ENCODE results near the gene GAS6.

GRCh38 chr13:113796211-113796963 is 67.5 kb downstream of the GAS6 start:
- TF ChIP-seq CTCF (tag by site-specific recombination; IDR thresholded peaks at IDR 0.05) (no peak), ZEB2 (tag by site-specific recombination; IDR thresholded peaks at IDR 0.05) (no peak), REST (tag by site-specific recombination; IDR thresholded peaks at IDR 0.05) (no peak), ZNF184 (tag by site-specific recombination; IDR thresholded peaks at IDR 0.05) (no peak), GFI1B (tag by site-specific recombination; IDR thresholded peaks at IDR 0.05) (no peak), PRDM6 (tag by site-specific recombination; IDR thresholded peaks at IDR 0.05) (no peak), ZNF140 (tag by site-specific recombination; IDR thresholded peaks at IDR 0.05) (no peak), ZNF830 (tag by site-specific recombination; IDR thresholded peaks at IDR 0.05; ENCODE audit: low read depth) (no peak), ATF2 (tag by site-specific recombination; IDR thresholded peaks at IDR 0.05; ENCODE audit: low read depth) (no peak), PRDM1 (tag by site-specific recombination; IDR thresholded peaks at IDR 0.05) (no peak), ZNF133 (tag by site-specific recombination; IDR thresholded peaks at IDR 0.05) (no peak), ZNF639 (tag by site-specific recombination; IDR thresholded peaks at IDR 0.05) (no peak), ZNF138 (tag by site-specific recombination; IDR thresholded peaks at IDR 0.05; ENCODE audit: borderline replicate concordance) (no peak), MYNN (tag by site-specific recombination; IDR thresholded peaks at IDR 0.05; ENCODE audit: borderline replicate concordance) (no peak)

Data from HEK293 (cell line).